ENCODE data around the gene CAMKMT.

GRCh38 chr2:44569491-44569890 is 207.7 kb downstream of the CAMKMT start:
- TF ChIP-seq CTCF (conservative IDR thresholded peaks at IDR 0.05; ENCODE audit: low read depth in 2 of 2) = no peak
- TF ChIP-seq CREB1 (CRISPR knock-in tag; IDR thresholded peaks at IDR 0.05; ENCODE audit: low read depth) = no peak
- TF ChIP-seq ZNF331 (CRISPR knock-in tag; IDR thresholded peaks at IDR 0.05; ENCODE audit: low read depth) = no peak
- TF ChIP-seq POLR2AphosphoS5 (IDR thresholded peaks at IDR 0.05; ENCODE audit: low read depth) = no peak
- no peak for TF ChIP-seq EZH2 (IDR thresholded peaks at IDR 0.05; ENCODE audit: low read depth, unreplicated experiment)
- no peak for TF ChIP-seq EZH2phosphoT487 (IDR thresholded peaks at IDR 0.05; ENCODE audit: unreplicated experiment)
- no peak for TF ChIP-seq ZNF114 (CRISPR knock-in tag; IDR thresholded peaks at IDR 0.05)
- TF ChIP-seq ETS1 (IDR thresholded peaks at IDR 0.05) = no peak

Measured in GM23338 (cell line).